ENCODE results near the gene COL13A1. TPM values are rescaled to one million over a fixed set of nuclear protein-coding genes. Genes with fewer than 3 reads are reported as not detected.

The COL13A1 gene
- total RNA-seq, 1 experiment from 2014 or later = 3.6 TPM

GRCh38 chr10:69752479-69752878, 49.2 kb upstream of the COL13A1 start:
- H3K18ac ChIP-seq (ENCODE audit: insufficient read length, low read depth, low read length) = no peak overlapping the region
- H3K79me1 ChIP-seq (ENCODE audit: insufficient read depth, low read depth, low read length, poor library complexity, severe bottlenecking) = no peaks in the 10 kb centered on the region
- no CpG with 5 or more reads among the region's 7 CpGs for WGBS (ENCODE audit: extremely low coverage, insufficient read length, low lambda C conversion rate)
- no peaks in the 10 kb centered on the region for H3K23me2 ChIP-seq (ENCODE audit: insufficient read length, low read depth, low read length, poor library complexity, severe bottlenecking)
- no peak overlapping the region for H2BK20ac ChIP-seq (ENCODE audit: low read depth, low read length, poor library complexity, severe bottlenecking)
- H3K27ac Mint-ChIP-seq = no peak overlapping the region
- no peak overlapping the region for H3K9ac ChIP-seq (ENCODE audit: extremely low read depth, insufficient read length, low read length)
- no peak overlapping the region for H3T11ph ChIP-seq (ENCODE audit: low read length)
- no peak overlapping the region for H4K8ac ChIP-seq (replicated peaks; ENCODE audit: insufficient read length, low read depth, low read length)
- no peak overlapping the region for H3K4ac ChIP-seq (ENCODE audit: low read depth, low read length)
- no peak overlapping the region for H2BK15ac ChIP-seq (ENCODE audit: low read depth, low read length)
- H2BK5ac ChIP-seq (ENCODE audit: insufficient read length, low read length) = no peak overlapping the region
- H3K56ac ChIP-seq (ENCODE audit: insufficient read length, low read depth, low read length) = no peak overlapping the region
- no peak overlapping the region for H4K5ac ChIP-seq (ENCODE audit: insufficient read length, low read depth, low read length)
- H3K9me3 ChIP-seq (ENCODE audit: control insufficient read depth, low read depth, low read length) = no peaks in the 10 kb centered on the region
- no peak overlapping the region for H3K27ac ChIP-seq (ENCODE audit: insufficient read length, low read depth, low read length)
- peaks cover 3% of the 10 kb centered on the region for H3K27me3 ChIP-seq (ENCODE audit: insufficient read depth, low read length)
- no peak overlapping the region for H3K23ac ChIP-seq (ENCODE audit: insufficient read length, low read depth, low read length)
- no peak overlapping the region for H2BK12ac ChIP-seq (ENCODE audit: insufficient read length, low read depth, low read length)
- no peaks in the 10 kb centered on the region for H3K9me3 Mint-ChIP-seq
- peaks cover 3% of the 10 kb centered on the region; the same call in 1 of the 2 replicates for H3K4me1 ChIP-seq (ENCODE audit: insufficient read depth, low read length)
- no peaks in the 10 kb centered on the region for H3K36me3 Mint-ChIP-seq (ENCODE audit: insufficient read depth in 1 of 3, low read depth in 3 of 3)
- TF ChIP-seq, protein P1, sequence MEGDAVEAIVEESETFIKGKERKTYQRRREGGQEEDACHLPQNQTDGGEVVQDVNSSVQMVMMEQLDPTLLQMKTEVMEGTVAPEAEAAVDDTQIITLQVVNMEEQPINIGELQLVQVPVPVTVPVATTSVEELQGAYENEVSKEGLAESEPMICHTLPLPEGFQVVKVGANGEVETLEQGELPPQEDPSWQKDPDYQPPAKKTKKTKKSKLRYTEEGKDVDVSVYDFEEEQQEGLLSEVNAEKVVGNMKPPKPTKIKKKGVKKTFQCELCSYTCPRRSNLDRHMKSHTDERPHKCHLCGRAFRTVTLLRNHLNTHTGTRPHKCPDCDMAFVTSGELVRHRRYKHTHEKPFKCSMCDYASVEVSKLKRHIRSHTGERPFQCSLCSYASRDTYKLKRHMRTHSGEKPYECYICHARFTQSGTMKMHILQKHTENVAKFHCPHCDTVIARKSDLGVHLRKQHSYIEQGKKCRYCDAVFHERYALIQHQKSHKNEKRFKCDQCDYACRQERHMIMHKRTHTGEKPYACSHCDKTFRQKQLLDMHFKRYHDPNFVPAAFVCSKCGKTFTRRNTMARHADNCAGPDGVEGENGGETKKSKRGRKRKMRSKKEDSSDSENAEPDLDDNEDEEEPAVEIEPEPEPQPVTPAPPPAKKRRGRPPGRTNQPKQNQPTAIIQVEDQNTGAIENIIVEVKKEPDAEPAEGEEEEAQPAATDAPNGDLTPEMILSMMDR (conservative IDR thresholded peaks at IDR 0.05) = no peak
- no peaks in the 10 kb centered on the region for H3K79me2 ChIP-seq (ENCODE audit: insufficient read depth, low read length)
- H3K14ac ChIP-seq (ENCODE audit: insufficient read depth, low read length) = no peak overlapping the region
- H2BK120ac ChIP-seq (ENCODE audit: low read depth, low read length, poor library complexity, severe bottlenecking) = no peak overlapping the region
- H3K4me3 Mint-ChIP-seq = no peak overlapping the region
- no peak overlapping the region for H2AK5ac ChIP-seq (ENCODE audit: insufficient read length, low read length)
- DNase-seq = no peak
- H3K27me3 Mint-ChIP-seq (ENCODE audit: low read depth) = peaks cover 23% of the 10 kb centered on the region
- no peak overlapping the region for H3K4me2 ChIP-seq (ENCODE audit: insufficient read depth, insufficient read length, low read length)
- no peak overlapping the region for H4K91ac ChIP-seq (ENCODE audit: insufficient read length, low read depth, low read length)
- no peaks in the 10 kb centered on the region for H4K20me1 ChIP-seq (ENCODE audit: control insufficient read depth, insufficient read depth, insufficient read length)
- no peak overlapping the region for H2AFZ ChIP-seq (ENCODE audit: low read length)
- peaks cover 6 to 20% of the 10 kb centered on the region in 2 experiments for H3K4me1 Mint-ChIP-seq

All from H9 (cell line).